ENCODE results near the gene ACOXL. TPM values are rescaled to one million over a fixed set of nuclear protein-coding genes. Genes with fewer than 3 reads are reported as not detected.

Gene ACOXL
- total RNA-seq, 1 donor from 2014 or later, result 1.0 TPM

GRCh38 chr2:110925479-110925878, 193.1 kb downstream of the ACOXL start:
- peaks cover 21% of the 10 kb centered on the region for H3K27me3 Mint-ChIP-seq
- peaks cover 18% of the 10 kb centered on the region for H3K9me3 Mint-ChIP-seq
- DNase-seq, result no peak
- H3K4me1 Mint-ChIP-seq, result no peaks in the 10 kb centered on the region
- intact Hi-C loops (cut with micrococcal nuclease), result no loop called here
- H3K4me3 Mint-ChIP-seq, result no peak overlapping the region
- H3K36me3 Mint-ChIP-seq (ENCODE audit: low read depth), result peaks cover 2% of the 10 kb centered on the region
- no peak overlapping the region for H3K27ac Mint-ChIP-seq

DNA sequence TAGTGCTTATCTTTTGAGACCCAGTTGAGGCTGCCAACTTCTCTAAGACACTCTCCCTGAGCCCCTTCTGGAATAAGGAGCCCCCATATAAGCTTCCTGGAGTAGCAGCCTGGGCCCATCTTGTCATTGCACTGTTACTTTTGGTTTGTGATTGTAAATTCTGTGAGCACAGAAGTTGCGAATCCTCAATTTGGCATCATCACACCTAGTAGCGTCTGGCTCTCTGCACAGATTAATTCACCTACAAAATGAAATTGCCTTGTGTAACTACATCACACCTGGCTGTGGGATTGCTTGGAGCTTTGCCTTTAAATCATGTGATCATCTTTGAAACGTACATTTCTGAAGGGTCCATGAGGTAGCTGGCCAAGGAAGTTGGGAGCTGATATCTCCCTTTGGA, 195.2 kb downstream of the ACOXL start:
- Mint-ChIP-seq H3K36me3 (ENCODE audit: low read depth) (peaks cover 2% of the 10 kb centered on the region), H3K27ac (no peak overlapping the region), H3K9me3 (peaks cover 21% of the 10 kb centered on the region), H3K4me3 (no peak overlapping the region), H3K4me1 (no peaks in the 10 kb centered on the region), H3K27me3 (peaks cover 10% of the 10 kb centered on the region)
- no peak for DNase-seq
- intact Hi-C loops (cut with micrococcal nuclease), result no loop called here

- H3K4me1 Mint-ChIP-seq, result no peaks in the 10 kb centered on the region
- H3K4me3 Mint-ChIP-seq, result no peak overlapping the region
- peaks cover 21% of the 10 kb centered on the region for H3K9me3 Mint-ChIP-seq
- DNase-seq, result no peak
- peaks cover 3% of the 10 kb centered on the region for H3K27me3 Mint-ChIP-seq
- no peak overlapping the region for H3K27ac Mint-ChIP-seq
- peaks cover 2% of the 10 kb centered on the region for H3K36me3 Mint-ChIP-seq (ENCODE audit: low read depth)
- intact Hi-C loops (cut with micrococcal nuclease), result no loop called here
These were observed 197.2 kb downstream of the ACOXL start for GRCh38 chr2:110929528-110929927.

DNA sequence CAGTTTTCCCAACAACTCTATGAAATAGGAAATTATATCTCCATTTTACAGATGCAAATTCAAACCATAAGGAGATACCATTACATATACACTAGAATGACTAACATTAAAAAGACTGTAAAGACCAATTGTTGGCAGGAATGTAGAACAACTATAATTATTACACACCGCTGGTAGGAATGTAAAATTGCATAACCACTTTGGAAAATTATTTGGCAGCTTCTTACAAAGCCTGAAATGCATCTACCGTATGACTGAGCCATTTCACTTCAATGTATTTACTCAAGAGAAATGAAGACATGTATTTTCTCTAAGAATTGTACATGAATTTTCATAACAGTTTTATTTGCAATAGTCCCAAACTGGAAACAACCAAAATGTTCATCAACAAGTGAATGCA, 199.3 kb downstream of the ACOXL start:
- intact Hi-C loops (cut with micrococcal nuclease), result no loop called here
- H3K27me3 Mint-ChIP-seq, result peaks cover 4% of the 10 kb centered on the region
- DNase-seq, result no peak

GRCh38 chr2:110933420-110933819, 201.0 kb downstream of the ACOXL start:
- intact Hi-C loops (cut with micrococcal nuclease), result no loop called here
- peaks cover 16% of the 10 kb centered on the region for H3K9me3 Mint-ChIP-seq
- peaks cover 6% of the 10 kb centered on the region for H3K27me3 Mint-ChIP-seq
- no peak overlapping the region for H3K27ac Mint-ChIP-seq
- no peak overlapping the region for H3K4me3 Mint-ChIP-seq
- H3K4me1 Mint-ChIP-seq, result no peaks in the 10 kb centered on the region
- H3K36me3 Mint-ChIP-seq (ENCODE audit: low read depth), result peaks cover 2% of the 10 kb centered on the region
- no peak for DNase-seq

More for the DNA sequence above, 199.3 kb downstream of the ACOXL start:
- no peaks in the 10 kb centered on the region for H3K4me1 Mint-ChIP-seq
- peaks cover 2% of the 10 kb centered on the region for H3K36me3 Mint-ChIP-seq (ENCODE audit: low read depth)
- H3K4me3 Mint-ChIP-seq, result no peak overlapping the region
- H3K27ac Mint-ChIP-seq, result no peak overlapping the region
- H3K9me3 Mint-ChIP-seq, result peaks cover 20% of the 10 kb centered on the region

DNA sequence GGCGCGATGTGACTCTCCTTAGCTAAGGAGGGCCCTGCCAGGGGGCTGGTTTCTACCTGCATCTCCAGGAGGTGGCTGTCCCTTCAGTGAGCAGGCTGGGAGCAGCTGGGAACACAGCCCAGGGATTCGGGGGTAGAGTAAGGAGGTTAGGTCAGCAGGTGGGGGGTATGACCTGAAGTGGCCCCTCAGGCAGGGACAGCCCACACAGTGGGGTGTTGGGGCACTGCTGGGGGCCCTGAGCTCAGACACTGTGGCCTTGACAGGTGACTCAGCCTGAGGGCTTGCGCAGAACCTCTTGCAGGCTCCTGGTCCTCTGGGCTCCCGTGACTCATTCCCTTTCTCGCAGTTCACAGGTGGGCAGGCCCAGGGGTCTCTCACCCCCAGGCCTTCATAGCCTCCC, 202.6 kb downstream of the ACOXL start:
- H3K4me1 Mint-ChIP-seq, result no peaks in the 10 kb centered on the region
- no peak overlapping the region for H3K4me3 Mint-ChIP-seq
- no peak overlapping the region for H3K27ac Mint-ChIP-seq
- no peaks in the 10 kb centered on the region for H3K36me3 Mint-ChIP-seq (ENCODE audit: low read depth)
- H3K27me3 Mint-ChIP-seq, result peaks cover 11% of the 10 kb centered on the region
- H3K9me3 Mint-ChIP-seq, result peaks cover 9% of the 10 kb centered on the region
- no peak for DNase-seq
- intact Hi-C loops (cut with micrococcal nuclease), result no loop called here

DNA sequence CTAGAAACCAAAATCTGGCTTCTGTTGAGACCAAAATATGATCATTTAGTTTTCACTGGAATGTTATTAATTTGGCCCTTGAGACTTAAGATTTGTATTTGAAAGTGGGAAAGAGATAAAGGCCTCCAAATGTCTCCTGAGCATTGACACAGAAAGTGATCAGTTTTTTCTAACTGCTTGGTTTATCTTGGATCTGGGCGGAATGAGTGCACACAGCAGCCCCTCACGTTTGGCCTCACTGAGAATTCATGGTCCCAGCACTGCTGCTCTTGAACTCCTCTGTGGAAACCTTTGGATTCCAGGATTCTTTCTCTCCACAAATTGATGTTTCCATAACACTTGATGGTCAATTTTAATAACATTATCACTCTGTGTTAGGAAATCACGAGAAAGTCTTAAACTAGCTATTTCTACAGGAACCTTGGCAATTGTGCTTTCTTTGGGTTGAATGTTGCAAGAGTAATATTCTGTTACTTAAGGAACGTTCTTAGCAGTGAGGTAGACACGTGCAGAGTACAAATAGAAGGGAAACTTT, 208.1 kb downstream of the ACOXL start:
- Mint-ChIP-seq H3K27me3 (peaks cover 26% of the 10 kb centered on the region), H3K4me3 (no peak overlapping the region)
- no peak for DNase-seq

DNA sequence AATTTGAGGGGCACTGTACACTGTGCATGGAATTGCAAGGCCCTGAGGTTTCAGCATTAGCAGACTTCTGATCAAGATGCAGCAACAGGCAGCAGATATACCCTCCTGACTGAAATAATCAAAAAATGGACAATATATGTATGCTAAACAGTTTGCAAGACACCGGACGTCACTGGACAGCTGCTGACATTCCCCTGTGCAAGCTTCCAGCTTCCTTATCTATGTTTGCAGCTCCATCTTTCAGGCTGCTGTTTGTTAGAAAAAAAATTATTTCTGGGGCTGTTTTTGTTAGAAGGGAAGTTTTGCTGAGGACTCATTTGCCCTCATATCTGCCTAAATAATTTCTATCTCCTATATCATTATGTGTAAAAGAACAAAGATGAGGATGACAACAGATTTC, 208.9 kb downstream of the ACOXL start:
- DNase-seq, result no peak
- H3K27me3 Mint-ChIP-seq, result peaks cover 28% of the 10 kb centered on the region
- intact Hi-C loops (cut with micrococcal nuclease), result no loop called here
- H3K9me3 Mint-ChIP-seq, result no peaks in the 10 kb centered on the region
- H3K4me3 Mint-ChIP-seq, result no peak overlapping the region
- no peak overlapping the region for H3K27ac Mint-ChIP-seq
- H3K36me3 Mint-ChIP-seq (ENCODE audit: low read depth), result no peaks in the 10 kb centered on the region
- no peaks in the 10 kb centered on the region for H3K4me1 Mint-ChIP-seq

More for the DNA sequence above, 208.1 kb downstream of the ACOXL start:
- intact Hi-C loops (cut with micrococcal nuclease), result no loop called here
- H3K27ac Mint-ChIP-seq, result no peak overlapping the region
- no peaks in the 10 kb centered on the region for H3K36me3 Mint-ChIP-seq (ENCODE audit: low read depth)
- no peaks in the 10 kb centered on the region for H3K4me1 Mint-ChIP-seq
- no peaks in the 10 kb centered on the region for H3K9me3 Mint-ChIP-seq

DNA sequence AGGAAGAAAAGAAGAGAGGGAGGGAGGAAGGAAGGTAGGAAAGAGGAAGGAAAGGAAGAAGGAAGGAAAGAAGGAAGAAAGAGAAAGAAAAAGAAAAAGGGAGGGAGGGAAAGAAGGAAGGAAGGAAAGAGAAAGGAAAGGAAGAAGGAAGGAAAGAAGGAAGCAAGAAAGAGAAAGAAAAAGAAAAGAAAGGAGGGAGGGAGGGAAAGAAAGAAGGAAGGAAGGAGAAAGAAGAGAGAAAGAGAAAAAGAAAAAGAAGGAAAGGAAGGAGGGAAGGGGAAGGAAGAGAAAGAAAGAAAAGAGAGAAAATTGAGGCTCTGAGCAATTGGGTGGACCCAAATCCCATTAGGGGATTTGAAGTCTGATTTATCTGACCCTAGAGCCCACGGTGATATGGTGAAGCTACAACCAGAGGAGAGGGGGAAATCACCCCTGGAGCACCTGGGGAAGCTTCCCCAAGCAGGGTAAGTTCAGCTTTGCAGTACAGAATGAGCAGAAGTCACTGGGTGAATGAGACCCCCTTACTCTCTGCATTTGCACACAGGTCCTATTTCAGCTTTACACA, 210.8 kb downstream of the ACOXL start:
- H3K27me3 Mint-ChIP-seq, result peaks cover 29% of the 10 kb centered on the region
- H3K9me3 Mint-ChIP-seq, result no peaks in the 10 kb centered on the region
- H3K4me1 Mint-ChIP-seq, result no peaks in the 10 kb centered on the region
- no peak overlapping the region for H3K27ac Mint-ChIP-seq
- DNase-seq, result no peak
- intact Hi-C loops (cut with micrococcal nuclease), result no loop called here
- no peak overlapping the region for H3K4me3 Mint-ChIP-seq
- no peaks in the 10 kb centered on the region for H3K36me3 Mint-ChIP-seq (ENCODE audit: low read depth)

GRCh38 chr2:110946902-110947301, 214.5 kb downstream of the ACOXL start:
- Mint-ChIP-seq H3K27me3 (peaks cover 22% of the 10 kb centered on the region), H3K36me3 (ENCODE audit: low read depth) (no peaks in the 10 kb centered on the region), H3K4me1 (no peaks in the 10 kb centered on the region), H3K27ac (no peak overlapping the region), H3K9me3 (no peaks in the 10 kb centered on the region), H3K4me3 (no peak overlapping the region)
- intact Hi-C loops (cut with micrococcal nuclease), result no loop called here
- no peak for DNase-seq

- Mint-ChIP-seq H3K4me3 (no peak overlapping the region), H3K27ac (no peak overlapping the region), H3K36me3 (ENCODE audit: low read depth) (no peaks in the 10 kb centered on the region), H3K27me3 (peaks cover 27% of the 10 kb centered on the region), H3K9me3 (no peaks in the 10 kb centered on the region), H3K4me1 (no peaks in the 10 kb centered on the region)
- intact Hi-C loops (cut with micrococcal nuclease), result no loop called here
- no peak for DNase-seq
These were observed 215.8 kb downstream of the ACOXL start for GRCh38 chr2:110948027-110948674.

DNA sequence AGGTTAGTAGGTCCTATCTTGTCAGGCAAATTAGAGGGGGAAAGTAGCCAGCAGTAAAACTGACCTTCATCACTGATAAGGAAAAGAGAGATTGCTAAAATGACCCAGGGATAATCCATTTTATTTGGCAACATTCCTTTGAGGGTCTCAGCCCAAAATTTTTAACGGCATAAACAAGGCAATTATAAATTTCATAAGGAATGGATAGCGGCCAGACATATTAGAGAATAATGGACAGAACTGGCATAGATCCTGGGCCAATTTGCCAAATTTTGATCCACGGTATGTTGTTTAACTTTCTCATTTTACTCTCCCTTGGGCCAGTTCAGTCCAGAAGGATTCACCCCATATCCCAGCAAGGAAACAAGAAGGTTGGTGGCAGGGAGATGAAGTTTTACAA, 217.9 kb downstream of the ACOXL start:
- Mint-ChIP-seq H3K4me3 (no peak overlapping the region), H3K27me3 (peaks cover 38% of the 10 kb centered on the region), H3K9me3 (no peaks in the 10 kb centered on the region), H3K27ac (no peak overlapping the region), H3K4me1 (no peaks in the 10 kb centered on the region), H3K36me3 (ENCODE audit: low read depth) (no peaks in the 10 kb centered on the region)
- DNase-seq, result no peak
- intact Hi-C loops (cut with micrococcal nuclease), result no loop called here

- H3K36me3 Mint-ChIP-seq (ENCODE audit: low read depth), result no peaks in the 10 kb centered on the region
- H3K27me3 Mint-ChIP-seq, result peaks cover 41% of the 10 kb centered on the region
- DNase-seq, result no peak
- no peaks in the 10 kb centered on the region for H3K9me3 Mint-ChIP-seq
- intact Hi-C loops (cut with micrococcal nuclease), result no loop called here
- no peak overlapping the region for H3K27ac Mint-ChIP-seq
- no peaks in the 10 kb centered on the region for H3K4me1 Mint-ChIP-seq
- H3K4me3 Mint-ChIP-seq, result no peak overlapping the region
These were observed 222.7 kb downstream of the ACOXL start for GRCh38 chr2:110955045-110955444.

- Mint-ChIP-seq H3K4me1 (no peaks in the 10 kb centered on the region), H3K27ac (no peak overlapping the region), H3K9me3 (no peaks in the 10 kb centered on the region), H3K27me3 (peaks cover 36% of the 10 kb centered on the region), H3K4me3 (no peak overlapping the region), H3K36me3 (ENCODE audit: low read depth) (no peaks in the 10 kb centered on the region)
- intact Hi-C loops (cut with micrococcal nuclease), result no loop called here
- no peak for DNase-seq
These were observed 223.2 kb downstream of the ACOXL start for GRCh38 chr2:110955556-110955955.

DNA sequence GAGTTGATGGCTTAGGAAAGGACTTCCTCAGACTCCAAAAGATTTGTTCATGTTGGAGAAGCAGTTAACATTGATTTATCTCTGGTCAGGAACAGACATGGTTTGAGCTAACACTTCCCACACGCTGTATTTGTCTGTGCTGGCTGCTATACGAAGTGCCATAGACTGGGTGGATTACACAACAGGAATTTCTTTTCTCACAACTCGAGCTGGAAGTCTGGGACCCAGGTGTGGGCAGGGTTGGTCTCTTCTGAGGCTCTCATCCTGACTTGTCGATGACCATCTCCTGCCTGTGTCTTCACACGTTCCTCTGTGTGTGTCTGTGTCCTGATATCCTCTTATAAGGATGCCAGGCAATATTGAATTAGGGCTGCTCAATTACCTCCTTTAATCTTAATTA, 224.9 kb downstream of the ACOXL start:
- H3K9me3 Mint-ChIP-seq, result no peaks in the 10 kb centered on the region
- no peaks in the 10 kb centered on the region for H3K36me3 Mint-ChIP-seq (ENCODE audit: low read depth)
- DNase-seq, result no peak
- no peaks in the 10 kb centered on the region for H3K4me1 Mint-ChIP-seq
- H3K27ac Mint-ChIP-seq, result no peak overlapping the region
- no peak overlapping the region for H3K4me3 Mint-ChIP-seq
- intact Hi-C loops (cut with micrococcal nuclease), result no loop called here
- peaks cover 32% of the 10 kb centered on the region for H3K27me3 Mint-ChIP-seq
